CD4-positive, alpha-beta T cell treated with Interleukin-17A for 4 hours (primary cell): ENCODE results near the gene NBL1.
A peak's percentile ranks its signal among the peaks of the same experiment; 100 is the strongest.

Experiments used
- DNase-seq: peaks from one replicate; pipeline ENCODE4 v3.0.0-alpha.2; 2020; ENCODE audit warnings: mixed read lengths

NBL1 gene, protein sequence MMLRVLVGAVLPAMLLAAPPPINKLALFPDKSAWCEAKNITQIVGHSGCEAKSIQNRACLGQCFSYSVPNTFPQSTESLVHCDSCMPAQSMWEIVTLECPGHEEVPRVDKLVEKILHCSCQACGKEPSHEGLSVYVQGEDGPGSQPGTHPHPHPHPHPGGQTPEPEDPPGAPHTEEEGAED

DNA sequence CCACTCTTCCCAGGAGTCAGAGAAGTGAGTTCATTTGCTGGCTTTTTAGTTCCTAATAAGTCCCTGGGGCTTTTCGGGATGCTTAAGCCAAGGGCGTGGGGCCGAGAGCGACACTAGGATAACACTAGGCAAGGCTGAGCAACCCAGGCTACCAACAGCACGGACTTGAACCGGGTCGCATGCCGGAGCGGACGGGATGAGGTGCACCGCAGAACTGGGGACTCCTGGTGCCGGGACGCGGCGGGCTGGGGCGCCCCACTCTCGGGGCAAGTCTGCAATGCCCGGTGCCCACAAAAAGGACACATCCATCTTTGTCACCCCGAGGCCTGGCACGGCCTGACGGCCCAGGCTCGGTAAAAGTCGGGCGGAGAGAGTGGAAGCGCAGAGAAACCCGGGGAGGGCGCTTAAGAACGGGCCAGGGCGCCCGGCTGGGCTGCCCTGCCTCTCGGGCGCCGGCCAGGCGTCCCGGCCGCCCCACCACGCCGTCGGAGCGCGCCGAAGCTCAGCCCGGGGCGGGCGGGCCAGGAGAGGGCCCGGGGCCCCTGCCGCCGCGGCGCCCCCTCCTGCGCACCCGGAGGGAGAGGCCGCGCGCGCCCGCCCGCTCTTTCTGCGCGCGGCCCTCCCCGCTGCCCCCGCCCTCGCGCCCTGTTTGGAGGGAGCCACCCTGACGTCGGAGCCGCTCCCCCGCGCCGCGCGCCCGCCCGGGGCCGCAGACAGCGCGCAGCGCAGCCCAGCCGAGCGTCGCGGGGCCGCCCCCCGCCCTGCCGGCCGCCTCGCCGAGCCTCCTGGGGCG, at the start of gene NBL1:
NBL1 (plus strand) TSS at position 710 of the 793 bp plus-strand sequence. CDS start 10,720 bp downstream, outside the sequence.
- DNase-seq, result peak; percentile 82

DNA sequence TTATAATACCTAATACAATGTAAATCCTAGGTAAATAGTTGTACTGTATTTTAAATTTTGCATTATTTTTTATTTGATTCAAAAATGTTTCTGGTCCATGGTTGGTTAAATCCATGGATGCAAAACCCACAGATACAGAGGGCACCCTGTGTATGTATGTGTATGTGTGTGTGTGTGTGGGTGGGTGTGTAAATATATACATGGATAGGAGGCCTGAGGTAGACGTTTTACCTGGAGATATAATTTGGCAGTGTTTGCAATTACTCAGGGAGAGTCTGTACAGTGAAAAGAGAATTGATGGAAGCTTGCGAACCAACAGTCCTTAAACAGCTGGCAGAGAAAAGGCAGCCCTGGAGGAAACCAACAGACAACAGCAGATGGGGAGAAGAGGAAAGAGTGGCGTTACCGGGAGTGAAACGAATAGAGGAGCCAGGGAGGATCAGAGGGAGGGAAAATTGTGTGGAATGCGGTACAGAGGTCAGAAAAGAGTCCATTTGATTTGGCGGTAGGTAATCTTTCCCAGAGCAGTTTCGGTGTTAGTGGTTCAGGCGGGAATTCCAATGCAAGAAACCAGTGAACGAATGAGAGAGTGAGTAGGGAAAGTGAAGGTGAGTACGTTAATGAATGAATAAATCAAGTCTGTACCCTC, 47.9 kb upstream of the NBL1 start:
- DNase-seq, result no peak

DNA sequence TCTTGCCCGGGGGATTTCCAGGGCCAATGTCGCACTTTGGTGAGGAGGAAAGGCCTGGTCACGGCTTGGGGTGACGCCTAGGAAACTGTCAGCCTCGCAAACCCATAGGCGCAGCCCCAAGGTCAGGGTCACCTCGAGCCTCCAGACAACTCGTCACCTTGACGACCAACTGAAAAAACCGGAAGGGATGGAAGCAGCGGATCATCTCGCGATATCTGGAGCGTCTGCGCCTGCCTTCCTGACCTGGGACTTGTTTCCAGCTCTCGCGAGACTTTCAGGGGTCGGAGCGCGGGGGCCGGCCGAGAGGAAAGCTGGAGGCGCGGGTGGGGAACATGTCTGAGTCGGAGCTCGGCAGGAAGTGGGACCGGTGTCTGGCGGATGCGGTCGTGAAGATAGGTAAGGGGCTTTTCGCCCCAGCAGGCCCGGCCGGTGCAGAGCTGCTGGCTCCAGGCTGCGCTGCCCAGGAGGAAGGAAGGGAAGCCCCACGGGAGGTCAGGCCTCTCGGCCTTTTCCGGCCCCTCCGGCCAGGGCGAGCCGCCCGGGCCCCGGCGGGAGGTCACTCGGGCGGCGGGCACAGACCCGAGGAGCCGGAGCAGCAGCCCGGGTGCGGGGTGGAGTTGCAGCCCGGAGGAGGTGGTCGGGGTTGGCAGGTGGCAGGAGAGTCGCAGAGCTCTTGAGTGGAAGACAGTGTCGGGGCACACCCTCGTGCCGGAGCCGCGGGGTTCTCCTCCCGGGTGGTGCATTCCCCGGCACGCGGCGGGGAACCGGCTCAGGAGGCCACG, 47.2 kb upstream of the NBL1 start:
- DNase-seq, result peak; percentile 95

DNA sequence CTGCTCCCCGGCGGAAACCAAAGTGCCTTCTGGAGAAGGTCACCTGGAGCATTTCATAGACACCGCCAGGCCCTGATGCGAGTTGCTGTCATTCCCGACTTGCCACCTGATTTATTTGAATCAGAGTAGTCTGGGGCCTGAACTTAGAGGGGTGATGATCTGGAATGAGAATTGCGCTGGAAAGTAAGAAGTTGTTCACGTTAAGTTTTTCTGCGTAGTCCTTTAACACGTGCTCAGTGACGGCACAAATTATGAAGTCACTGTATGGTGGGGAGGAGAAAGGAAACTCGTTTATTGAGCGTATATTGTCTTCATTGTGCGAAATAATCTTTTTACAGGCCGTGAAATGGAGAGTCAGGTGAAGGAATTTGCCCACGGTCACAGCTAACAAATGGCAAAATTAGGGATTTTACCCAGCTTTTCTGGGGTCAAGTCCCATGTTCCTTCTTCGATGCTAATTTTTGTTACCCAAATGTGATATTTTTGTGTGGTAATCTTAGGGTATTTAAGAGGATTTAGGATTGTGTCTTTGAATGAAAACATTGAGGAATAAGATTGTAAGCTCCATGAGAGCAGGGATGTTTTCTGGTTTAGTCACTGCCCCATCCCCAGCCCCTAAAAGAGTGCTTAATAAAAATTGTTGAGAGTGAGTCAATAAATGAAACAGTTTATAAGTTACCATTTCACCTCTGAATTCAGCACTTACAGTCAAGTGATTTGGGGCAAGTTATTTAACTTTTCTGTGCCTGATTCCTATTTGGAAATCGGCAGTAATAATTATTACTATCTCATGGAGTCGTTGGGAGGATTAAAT, 46.4 kb upstream of the NBL1 start:
- DNase-seq, result no peak

DNA sequence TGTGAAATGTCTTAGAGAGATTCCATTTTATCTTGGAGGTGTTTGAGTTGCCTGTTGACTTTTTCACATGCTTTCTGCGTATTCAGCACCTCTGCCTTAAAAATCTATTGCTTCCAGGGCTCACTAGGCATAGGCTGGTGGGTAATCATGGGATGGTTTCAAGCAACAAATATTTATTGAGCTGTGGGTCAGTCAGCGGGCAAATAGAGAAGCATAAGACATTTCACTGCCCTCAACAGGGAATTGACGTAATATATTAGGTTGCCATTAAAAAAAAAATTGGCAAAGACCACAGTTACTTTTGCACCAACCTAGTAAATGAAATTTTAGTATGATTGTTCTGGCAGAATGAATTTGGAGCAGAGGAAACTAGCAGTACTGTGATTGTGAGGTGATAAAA, 44.3 kb upstream of the NBL1 start:
- DNase-seq, result no peak

DNA sequence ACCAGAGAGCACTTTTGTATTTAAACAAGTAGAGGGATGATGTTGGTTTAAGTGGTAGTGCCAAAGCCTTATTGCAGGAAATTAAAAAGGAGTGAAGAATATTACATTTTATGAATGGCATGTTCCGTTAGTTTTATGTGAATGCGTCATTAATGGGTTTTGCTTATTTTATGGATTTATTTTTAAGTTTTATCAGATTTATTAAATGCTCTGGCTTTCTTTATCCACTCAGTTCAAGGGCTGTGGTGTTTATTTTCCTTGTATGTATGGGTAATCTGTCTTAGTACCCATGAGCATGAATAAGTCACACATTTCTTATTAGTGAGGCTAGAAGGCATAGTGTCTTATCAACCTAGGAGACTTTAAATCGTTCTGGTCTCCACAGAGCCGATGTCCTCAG, 41.6 kb upstream of the NBL1 start:
- no peak for DNase-seq

DNA sequence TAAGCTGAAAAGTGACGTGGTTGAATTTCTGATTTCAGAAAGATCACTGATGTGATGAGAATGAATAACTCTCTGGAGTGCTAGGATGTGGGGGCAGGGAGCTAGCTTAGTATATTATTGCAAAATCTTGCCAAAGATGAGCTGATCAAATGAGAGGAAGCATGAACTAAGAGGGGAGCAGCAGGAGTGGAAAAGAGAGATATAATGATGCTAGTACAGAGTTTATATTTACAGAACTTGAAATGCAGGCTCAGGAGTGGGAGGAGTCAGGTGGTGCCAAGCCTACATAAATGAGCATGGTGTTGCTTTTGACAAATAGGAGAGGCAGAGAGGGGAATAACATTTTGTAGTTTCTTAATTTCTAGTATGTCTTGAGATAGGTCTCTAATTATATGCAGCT, 38.1 kb upstream of the NBL1 start:
- DNase-seq, result no peak

DNA sequence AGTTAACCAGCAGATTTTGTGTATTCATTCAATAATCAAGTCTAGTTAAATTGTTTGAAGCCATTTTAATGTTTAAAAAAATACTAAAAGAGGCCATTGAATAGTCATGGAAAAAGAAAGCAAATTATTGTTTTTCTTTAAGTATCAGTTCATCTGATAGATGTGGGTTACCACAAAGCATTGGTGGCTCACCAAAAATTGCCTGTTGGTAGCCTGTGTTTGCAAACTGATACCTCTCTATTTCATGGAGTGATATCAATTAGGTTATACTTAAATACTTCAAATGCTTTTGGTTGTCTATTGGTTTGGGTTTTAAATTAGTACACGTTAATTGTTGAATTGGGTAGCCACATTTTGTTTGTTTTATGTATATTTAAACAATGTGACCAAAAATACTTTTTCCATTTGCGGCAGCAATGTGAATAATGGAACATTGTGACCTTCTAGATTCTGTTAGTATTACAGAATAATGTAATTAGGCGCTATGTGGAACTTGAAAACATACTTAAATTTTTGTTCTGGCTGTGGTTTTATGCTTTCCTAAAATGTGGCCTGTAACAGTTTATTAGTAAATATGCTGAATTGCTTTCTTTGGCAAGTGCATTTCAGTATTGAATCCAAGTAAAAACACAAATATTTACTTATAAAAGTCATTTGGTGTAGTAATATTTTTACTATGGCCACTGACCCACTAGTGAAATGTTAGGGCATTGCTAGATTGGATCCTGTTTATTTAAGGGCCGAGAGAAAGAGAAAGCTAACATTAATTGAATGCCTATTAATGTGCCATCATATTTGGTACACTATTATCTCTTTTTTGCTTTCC, 37.1 kb upstream of the NBL1 start:
- peak; percentile 54 for DNase-seq

DNA sequence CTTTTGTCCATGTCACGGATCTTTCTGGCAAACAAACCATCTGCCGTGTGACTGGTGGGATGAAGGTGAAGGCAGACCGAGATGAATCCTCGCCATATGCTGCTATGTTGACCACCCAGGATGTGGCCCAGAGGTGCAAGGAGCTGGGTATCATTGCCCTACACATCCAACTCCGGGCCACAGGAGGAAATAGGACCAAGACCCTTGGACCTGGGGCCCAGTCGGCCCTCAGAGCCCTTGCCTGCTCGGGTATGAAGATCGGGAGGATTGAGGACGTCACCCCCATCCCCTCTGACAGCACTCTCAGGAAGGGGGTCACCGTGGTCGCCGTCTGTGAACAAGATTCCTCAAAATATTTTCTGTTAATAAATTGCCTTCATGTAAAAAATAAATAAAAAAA, 35.9 kb upstream of the NBL1 start:
- no peak for DNase-seq

DNA sequence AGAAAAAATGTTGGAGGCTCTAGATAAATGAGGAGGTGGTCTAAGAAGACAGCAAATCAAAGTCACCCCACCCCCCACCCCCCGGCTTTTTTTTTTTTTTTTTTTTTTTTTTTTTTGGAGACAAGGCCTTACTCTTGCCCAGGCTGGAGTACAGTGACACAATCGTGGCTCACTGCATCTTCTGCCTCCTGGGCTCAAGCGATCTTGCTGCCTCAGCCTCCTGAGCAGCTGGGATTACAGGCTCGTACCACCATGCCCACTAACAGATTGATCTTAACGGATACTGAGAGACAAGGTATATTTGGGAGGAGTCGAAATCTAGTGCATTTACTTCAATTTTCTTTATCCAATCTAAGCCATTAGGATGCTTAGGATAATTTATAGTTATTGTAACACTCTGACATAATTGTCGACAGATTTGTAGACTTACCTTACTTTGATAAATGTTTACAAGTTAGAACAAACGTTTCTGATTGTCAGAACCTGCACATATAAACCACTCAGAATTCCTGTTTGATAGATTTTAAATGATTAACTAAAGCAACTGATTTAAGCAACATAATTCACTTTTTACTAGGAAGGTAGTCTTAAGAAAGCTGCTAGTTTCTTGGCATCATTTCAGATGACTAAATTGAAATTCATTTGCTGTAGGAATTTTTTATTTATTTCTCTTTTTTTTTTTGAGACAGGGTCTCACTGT, 33.7 kb upstream of the NBL1 start:
- DNase-seq, result no peak

DNA sequence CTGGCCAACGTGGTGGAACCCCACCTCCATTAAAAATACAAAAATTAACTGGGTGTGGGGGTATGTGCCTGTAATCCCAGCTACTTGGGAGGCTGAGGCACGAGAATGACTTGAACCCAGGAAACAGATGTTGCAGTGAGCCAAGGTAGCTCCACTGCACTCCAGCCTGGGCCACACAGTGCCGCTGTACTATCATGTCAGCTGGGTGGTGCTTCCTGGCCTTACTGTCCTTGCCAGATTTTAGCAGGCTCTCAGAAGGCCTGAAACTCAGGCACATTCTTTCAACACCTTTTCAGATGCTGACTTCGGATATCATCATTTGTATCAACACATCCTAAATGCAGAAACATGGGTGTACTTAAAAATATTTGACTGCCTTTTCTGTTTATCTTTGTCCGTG, 31.6 kb upstream of the NBL1 start:
- DNase-seq, result no peak

DNA sequence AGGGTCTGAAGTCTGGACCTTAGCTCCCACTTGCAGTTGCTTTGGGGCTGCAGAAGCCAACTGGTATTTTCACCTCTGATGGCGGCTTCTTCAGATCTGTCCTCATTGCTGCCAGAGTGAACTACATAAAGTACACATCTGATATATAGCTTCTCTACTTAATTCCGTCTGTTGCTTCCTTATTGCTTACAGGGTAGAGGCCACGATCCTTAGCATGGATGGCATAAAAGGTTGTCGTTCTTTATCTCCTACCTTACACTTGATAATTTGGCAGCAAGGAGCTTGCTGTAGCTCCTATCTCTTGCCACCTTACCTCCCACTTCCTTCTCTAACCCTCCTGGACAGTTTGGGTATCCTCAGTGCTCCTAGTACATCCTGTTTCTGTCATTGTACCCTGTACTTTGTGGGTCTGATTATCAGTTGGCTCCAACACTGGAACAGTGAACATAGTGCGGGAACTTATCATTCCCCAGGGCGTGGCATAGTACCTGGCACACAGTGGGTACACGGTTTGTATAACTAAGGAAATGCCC, 30.9 kb upstream of the NBL1 start:
- no peak for DNase-seq

DNA sequence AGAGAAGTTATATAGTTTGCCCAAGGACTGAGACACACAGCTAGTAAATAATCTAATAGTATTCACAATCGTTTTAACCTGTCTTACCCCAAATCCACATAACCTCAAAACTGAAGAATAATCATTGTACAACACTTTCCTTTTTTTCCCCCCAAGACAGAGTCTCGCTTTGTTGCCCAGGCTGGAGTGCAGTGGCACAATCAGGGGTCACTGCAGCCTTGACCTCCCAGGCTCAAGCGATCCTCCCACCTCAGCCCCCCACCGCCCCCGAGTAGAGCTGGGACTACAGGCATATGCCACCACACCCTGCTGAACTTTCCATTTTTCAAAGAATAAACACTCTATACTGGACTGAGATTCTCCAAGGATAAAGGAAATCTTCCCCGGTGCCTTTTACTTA, 28.7 kb upstream of the NBL1 start:
- DNase-seq, result no peak

DNA sequence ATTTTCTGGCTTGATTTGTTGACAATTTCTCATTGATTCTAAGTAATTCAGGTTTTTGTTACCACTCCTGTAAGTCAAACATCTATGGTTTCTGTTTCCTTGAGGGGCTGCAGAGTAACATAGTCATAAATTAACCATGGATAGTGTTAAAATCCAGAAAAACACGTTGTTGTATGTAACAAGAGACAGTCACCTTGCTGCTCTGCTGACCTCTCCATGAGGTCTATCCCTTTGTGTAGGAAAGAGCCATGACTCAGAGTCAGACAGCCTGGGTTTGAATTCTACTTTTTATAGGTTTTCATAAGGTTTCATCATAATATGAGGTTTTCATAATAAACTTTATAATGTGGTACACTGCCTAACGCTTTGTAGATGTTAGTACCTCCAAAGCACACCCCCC, 27.6 kb upstream of the NBL1 start:
- no peak for DNase-seq

DNA sequence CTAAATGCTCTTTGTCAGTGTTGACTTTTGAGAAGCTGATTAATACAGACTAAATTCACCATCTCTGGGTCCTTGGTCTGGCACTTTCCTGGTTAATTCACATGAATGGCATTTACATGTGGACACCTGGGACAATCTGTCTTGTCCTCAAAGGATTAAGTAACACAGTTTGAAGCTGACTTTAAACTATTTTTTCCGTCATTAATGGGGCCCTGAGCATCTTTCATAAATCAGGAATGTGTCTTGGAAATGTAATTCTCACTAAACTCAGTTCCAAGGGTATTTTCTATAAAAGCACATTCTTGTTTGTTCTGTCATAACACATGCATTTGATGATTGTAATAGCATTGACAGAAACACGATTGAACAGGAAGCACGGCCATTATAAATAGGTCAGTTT, 26.7 kb upstream of the NBL1 start:
- DNase-seq, result no peak

DNA sequence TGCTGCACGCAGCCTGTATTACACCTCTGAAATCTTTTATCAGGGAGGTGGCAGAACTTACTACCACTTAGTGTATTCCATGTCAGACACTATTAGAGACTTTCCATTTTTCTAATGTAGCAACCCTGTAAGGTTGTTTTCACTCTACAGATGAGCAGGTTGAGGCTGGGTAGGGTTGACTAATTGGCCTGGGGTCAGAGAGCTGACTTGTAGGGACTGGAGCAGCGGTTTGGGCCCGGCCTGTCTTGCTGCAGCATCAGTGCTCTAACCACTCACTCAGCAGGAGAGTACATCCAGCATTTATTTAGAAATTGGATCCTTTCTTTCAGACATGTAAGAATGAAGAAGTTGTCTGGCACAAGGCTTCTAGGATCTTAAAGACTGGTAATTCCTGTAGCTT, 25.7 kb upstream of the NBL1 start:
- no peak for DNase-seq

DNA sequence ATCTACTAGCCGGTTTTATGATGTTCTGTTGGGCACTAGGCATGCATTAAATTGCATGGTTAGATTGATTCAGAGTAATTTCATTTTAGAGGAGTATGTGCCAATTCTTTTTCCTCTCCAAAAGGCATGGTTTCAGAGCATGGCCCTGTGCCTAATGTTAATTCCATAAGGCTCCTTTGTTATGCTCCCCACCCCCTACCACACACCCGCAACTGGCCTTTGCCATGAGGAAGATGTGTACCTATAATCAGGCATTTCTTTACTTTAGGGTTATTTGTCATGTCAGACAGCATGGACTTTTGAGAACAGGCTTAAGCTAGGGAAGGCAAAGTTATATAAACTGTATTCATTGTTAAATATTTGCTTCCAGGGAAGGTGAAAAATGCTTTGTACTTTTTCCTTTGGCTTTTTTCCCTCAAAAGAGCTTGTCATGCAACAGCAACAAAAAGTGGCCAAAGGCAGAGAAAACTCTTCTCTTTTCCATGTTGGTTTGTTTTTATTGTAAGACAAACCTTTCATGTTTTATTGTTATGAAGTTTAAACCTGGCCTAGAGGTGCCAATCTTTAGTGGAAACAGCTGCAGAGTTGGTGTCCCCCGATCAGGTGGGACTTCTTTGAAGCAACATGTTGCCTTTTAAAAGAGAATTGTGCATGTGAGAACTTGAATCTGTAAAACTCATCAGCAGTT, 24.3 kb upstream of the NBL1 start:
- no peak for DNase-seq

DNA sequence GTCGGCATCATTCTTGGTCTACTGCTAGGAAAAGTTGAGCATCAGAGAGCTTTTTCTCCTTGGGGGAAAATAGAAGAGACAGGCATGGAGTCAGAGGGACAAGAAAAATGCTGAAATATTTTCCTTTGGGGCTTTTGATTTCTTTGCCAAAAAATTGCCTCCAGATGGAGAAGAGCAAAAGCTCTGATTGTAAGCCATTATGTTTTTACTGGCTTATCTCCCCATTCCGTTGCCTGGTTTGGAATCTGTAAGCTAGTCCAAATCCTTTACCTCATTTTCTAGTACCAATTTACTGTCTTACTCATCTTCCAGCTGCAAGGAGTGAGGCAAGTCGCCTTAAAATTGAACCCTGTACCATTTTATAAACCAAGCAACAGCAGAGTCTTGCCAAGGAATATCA, 23.3 kb upstream of the NBL1 start:
- no peak for DNase-seq

DNA sequence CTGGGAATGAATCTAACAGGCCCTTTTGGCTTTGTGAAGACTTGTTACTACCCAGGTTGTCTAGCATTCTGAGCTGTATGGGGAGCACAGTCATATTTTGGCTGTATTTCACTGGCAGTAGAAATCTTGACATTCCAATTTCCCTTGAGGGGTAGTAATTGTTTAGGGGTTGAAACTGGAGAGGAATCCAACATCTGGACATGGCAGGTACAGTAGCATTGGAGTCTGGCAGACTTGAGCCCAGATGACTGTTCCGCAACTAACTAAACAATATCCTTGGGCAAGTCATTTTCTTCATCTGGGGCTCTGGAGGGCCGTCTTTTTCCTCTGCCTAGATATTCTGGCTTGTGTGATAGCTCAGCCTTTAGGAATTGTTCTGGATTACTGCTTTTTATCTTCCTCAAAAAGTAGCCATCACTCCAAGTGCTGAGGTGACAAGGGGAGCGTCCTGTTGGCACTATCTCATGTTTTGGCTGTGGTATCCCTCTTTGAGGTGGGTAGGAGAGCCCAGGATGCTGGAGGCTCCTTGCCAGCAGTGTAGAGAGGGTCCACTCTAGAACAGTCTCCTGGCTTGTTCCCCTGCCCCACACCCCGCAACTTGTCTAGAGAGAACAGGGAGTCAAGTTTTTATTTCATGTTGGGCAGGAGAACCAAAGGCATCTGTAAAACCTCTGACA, 22.7 kb upstream of the NBL1 start:
- DNase-seq, result no peak

DNA sequence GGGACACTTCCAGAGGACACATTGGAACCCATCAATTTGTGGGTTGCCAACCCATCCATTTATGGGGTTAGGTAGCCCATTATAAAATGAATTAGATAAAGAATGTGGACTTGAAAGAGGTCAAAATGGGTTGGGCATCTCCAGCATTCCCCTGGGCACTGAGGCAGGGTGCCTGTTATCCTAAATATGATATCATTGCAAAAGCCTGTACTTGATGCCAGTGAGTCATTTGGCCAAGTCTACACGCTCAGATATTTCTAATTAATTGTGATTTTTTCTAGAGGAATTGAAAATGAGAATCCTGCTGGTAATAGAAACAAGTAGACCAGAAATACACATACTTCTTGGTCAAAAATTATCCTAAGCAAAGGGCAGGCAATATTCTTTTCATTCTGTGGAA, 21.9 kb upstream of the NBL1 start:
- DNase-seq, result no peak
